IPS-NIHi7 (cell line): ENCODE measurements around the gene RBM11.
"Not testable (repeated sequence)": the region's sequence is repeated elsewhere in the genome, so short reads cannot be mapped to it uniquely, and the experiment has no call there.

Experiments used
- DNase-seq: peaks from one replicate; pipeline ENCODE4 v3.0.0; 2012; ENCODE audit warnings: mixed read lengths; ENCODE audit errors: extremely low spot score

RBM11 gene, protein sequence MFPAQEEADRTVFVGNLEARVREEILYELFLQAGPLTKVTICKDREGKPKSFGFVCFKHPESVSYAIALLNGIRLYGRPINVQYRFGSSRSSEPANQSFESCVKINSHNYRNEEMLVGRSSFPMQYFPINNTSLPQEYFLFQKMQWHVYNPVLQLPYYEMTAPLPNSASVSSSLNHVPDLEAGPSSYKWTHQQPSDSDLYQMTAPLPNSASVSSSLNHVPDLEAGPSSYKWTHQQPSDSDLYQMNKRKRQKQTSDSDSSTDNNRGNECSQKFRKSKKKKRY

DNA sequence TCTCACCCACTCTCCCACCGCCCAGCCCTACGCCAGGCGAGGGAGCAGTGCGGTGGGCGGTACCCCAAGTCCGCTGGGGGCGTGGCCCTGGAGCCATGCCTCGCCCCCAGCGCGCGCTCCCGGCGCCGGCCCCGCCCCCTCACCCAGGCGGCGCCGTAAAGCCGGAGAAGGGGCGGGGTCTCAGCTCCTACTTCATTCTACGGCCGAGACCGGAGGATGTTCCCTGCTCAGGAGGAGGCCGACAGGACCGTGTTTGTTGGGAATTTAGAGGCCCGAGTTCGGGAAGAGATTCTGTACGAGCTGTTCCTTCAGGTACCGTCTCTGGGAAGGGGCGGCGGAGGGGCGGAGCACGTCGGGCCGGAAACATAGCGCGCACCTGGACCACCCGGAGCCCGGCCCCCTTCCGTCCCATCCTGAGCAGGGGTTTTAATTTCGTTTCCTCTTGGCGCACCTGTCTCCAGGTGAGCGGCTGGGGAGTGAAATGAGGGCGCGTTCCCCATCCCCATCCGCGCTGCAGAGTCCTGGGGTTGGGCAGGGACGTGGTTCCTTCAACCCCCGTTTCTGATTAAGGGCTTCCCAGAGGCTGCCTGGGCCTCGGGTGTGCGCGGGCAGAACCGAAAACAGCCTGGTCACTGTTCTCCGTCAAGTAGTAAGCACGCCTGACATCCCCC is at the start of gene RBM11:
RBM11 (plus strand) TSS at position 187 of the 671 bp plus-strand sequence; CDS start at position 217, 30 bp downstream.
- DNase-seq = peak; percentile 92

DNA sequence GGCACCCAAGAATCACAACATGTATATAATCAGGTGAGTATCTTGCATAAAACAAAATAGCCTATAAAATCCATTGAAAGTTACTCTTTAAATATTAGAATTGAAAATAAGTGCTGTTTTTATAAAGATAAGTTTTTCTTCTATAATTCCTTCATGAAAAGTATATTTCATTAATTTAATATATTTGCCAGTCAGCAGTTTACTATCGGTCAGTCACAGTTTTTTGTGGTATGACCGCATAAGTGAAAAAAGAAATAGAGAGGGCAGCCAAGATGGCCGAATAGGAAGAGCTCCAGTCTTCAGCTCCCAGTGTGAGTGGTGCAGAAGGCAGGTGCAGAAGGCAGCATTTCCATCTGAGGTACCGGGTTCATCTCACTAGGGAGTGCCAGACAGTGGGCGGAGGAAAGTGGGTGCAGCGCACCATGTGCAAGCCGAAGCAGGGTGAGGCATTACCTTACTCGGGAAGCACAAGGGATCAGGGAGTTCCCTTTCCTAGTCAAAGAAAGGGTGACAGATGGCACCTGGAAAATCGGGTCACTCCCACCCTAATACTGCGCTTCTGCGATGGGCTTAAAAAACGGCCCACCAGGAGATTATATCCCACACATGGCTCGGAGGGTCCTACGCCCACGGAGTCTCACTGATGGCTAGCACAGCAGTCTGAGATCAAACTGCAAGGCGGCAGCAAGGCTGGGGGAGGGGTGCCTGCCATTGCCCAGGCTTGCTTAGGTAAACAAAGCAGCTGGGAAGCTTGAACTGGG is 49.3 kb upstream of the RBM11 start:
- DNase-seq = not testable (repeated sequence)

DNA sequence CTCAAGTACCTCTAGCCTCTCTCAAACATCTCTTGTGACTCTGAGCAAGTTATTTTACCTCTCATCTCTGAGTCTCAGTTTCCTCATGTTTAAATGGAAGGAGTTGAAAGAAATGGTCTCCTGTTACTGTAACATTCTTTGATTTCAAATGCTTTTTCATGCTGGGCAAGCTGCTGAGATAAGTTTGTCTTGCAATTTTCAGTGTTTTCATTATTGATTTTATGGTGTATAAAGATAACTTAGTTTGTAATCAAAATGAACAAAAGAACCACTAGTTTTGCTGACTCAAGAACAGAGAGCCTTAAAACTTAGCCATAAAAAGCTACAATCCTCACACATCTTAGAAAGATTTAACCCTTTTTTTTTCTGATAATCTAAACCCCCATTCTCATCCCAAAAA is 9.7 kb upstream of the RBM11 start:
- no peak for DNase-seq

DNA sequence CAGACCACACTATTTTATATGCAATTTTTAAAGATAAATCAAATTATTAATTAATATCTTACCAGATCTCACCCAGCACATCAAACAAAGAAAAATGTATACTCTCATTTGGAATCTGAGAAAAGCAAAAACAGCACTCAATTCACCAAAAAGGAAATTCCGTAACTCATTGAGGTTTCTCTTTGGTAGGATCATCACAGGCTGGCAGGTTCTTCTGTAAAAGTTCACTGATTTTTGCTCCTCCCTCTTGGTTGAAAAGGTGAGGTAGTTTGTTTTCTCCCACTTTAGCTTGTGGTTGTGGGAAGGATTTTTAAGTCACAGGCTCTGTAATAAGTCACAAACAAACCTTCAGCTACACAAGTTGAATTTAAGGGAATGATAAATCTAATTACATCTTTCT is 5.2 kb upstream of the RBM11 start, which contains the start of gene LIPI:
LIPI (minus strand) TSS at position 218 of the 400 bp plus-strand sequence; CDS start at position 108, 110 bp downstream.
- DNase-seq = no peak

DNA sequence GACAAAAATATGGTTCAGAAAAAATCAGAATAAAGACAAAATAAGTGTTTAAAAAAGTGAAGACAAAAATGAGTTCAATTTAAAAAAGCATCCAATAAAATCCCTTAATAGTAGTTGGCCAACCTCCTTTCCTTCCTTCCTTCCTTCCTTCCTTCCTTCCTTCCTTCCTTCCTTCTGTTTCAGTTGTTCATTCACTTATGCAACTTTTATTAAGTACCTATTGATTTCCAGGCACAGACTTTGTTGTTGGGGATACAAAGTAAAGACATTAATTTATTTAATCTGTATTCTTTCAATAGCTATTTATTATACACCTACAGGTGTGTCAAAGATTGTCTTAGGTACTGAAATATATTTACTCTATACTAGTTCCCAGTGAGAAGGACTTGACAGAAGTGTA is 2.8 kb upstream of the RBM11 start:
- DNase-seq = no peak

DNA sequence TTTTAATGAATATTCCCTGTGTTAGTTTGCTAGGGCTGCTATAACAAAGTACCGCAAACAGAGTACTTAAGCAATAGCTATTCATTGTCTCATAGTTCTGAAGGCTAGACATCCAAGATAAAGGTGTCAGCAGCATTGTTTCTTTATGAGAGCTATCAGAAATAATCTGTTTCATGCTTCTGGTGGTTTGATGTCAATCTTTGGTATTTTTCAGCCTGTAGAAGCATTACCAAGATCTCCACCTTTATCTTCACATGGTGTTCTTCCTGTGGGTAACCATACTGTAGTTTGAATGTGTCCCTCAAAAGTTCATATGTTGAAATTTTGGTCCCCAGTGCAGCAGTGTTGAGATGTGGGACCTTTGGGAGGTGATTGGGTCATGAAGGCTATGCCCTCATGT is 7.4 kb downstream of the RBM11 start:
- no peak for DNase-seq

DNA sequence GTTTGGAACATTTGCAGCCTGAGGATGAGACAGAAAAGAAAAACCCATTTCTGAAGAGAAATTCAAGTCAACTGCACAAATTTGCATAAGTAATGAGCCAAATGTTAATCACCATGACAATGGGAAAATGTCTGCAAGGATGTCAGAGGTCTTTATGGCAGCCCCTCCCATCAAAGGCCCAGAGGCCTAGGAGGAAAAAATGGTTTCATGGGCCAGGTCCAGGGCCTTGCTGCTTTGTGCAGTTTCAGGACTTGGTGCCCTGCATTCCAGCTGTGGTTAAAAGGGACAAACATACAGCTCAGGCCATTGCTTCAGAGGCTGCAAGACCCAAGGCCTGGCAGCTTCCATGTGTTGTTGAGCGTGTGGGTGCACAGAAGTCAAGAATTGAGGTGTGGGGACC is 13.4 kb downstream of the RBM11 start:
- no peak for DNase-seq

DNA sequence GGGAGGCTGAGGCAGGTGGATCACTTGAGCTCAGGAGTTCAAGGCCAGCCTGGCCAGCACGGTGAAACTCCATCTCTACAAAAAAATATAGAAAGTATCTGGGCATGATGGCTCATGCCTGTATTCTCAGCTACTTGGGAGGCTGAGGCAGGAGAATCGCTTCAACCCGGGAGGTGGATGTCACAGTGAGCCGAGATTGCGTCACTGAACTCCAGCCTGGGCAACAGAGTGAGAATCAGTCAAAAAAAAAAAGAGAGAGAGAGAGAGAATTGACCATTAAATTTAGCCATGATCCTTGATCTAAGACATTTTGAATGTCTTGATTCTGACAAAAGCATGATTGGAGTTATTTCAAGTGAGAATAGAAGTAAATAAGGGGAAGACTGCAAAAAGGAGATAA is 19.1 kb downstream of the RBM11 start:
- DNase-seq = no peak

DNA sequence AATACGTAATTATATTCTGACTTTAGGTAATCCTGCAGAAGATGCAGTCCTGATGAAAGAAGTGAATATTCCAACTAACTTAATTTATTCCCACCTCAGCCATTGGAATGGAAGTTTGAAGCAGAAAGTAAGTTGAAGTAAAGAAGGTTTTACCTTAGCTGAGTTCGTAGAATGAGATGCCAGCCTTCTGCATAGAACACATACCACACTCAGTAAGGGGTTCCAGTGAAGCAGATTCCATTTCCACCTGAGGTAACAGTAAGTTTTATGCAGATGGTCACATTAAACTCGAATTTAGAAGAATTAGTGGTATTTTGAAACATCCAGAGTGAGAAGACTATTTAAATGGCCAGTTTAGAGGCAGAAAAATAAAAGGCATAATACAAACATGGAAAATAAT is 20.2 kb downstream of the RBM11 start:
- DNase-seq = no peak

DNA sequence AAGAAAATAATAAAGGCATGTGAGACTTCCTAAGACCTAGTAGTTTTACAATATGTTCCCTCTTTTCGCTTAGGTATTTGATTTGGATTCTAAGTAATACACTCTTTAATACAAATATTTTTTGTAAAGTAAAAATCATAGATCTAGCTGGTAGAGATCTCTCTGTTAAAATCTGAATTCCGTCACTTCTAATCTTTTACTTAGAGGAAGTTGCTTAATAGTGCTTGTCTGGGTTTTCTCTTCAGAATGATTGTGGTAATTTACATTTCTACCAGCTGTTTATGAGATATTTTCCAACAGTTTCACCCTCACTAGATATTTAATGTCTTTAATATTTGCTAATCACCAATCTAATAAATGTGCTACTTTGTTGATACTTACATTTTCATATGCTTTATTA is 23.3 kb downstream of the RBM11 start:
- no peak for DNase-seq

DNA sequence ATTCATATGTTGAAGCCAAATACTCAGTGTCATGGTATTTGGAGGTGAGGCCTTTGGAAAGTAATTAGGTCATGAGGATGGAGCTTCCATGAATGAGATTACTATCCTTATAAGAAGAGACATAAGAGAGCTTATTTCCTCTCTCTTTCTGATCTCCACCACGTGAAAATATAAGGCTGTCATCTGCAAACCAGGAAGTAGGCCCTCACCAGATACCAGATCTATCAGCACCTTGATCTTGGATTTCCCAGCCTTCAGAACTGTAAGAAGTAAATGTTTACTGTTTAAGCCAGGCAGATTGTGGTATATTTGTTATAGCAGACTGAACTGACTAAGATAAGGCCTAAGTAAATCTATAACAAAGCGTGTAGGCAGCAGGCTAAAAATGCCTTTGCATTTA is 25.3 kb downstream of the RBM11 start:
- DNase-seq = no peak

DNA sequence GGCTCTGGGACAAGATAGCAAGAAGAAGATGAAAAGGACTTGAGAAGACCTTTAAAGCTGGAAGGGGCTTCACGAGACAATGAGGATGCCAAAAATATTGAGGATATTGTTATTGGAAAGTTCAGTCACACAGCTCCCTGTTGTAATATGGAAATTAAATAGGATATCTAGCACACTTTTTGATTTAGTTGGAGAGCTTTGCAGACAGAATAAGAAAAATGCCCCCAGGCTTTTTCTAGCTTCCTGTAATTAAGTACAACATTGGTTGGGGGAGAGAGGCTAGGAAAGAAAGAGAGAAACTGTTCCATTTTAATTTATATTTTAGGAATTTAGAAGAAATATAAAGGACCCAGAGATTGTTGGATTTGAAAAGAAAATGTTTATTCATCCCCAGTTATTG is 27.5 kb downstream of the RBM11 start:
- DNase-seq = no peak

DNA sequence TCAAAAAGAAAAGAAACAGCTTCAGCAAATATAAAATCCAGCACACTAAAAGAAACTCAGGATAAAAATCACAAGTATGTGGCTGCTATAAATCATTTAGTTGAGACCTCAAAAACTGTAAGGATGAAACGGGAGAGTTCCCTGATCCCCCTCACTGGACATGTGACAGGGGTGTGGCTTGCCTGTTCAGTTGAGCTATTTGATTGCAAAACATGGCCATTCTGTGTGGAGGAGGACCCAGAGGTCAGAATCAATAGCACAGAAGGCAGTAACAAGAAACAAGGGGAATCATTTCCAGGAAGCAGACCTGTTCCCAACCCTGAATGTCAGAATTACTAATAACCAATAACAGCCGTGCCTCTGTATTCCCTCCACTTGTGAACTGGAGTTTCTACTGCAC is 27.9 kb downstream of the RBM11 start:
- DNase-seq = peak; percentile 10

DNA sequence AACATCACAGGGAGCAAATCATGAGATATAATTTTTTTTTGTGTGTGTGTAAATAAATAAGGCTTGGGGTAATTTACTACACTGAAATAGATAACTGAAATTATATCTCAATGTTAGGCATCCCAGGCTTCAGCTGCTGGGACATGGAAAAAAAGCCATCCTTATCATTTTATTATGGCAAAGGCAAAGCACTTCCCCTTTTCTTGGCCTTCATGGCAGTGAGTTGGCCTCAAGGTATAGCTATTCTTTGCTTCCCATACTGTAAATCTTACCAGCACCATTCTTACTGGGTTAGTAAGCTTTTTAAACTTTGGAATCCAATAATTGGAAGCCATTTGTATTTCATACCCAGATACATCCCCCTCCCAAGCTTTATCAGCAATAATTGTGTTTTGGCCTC is 29.0 kb downstream of the RBM11 start:
- no peak for DNase-seq

DNA sequence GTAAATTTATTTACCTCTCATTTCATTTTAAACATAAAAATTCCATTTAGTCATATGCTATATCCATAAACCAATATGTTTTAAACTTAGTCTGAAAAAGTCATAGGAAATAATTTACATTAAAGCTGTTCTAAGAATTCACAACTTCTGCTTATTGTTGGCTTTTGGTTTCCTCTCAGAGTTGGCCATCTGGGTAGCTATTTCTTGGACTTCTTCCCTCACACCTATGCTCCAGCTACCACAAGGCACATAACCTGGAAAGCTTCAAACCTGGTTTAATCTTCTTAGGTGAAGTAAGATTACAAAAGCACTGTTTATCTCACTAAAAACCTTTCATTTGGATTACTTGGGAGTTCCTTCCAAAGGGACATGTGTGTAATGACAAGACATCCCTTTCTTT is 29.8 kb downstream of the RBM11 start:
- DNase-seq = no peak

DNA sequence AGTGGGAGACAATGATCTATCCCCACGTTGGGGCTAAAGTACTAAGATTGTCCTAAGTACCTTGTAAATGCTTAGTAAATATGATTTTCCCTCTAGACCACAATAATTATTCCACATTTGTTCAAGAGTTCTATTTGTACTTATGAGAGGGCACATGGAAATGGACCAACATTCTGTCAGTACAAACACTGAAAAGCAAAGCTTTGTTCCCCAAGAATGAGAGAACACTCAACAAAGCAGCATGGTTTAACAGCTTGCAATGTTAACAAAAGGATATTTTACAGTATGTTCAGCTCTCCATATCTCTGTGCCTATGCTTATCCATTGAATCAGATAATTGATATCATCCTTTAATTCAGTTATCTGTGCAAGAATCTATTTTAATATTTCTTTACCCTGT is 35.4 kb downstream of the RBM11 start:
- no peak for DNase-seq

DNA sequence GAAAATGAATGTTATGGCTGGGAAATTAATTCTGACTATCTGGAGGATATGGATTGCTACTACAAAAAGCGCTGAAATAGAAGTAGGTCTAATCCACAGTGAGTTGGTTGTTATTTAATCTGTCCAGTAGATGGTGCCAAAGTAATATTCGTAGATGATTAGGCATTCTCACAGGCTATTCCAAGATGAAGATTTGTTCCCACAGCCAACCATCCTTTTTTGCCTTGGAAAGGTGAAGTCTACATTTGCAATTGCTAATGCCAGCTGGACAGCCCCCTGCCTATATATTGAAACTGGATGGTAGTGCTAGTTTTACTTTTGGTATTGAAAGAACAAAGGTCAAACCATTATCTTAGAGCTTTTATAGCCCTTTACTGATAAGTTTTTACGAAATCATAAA is 43.8 kb downstream of the RBM11 start:
- peak; percentile 56 for DNase-seq

DNA sequence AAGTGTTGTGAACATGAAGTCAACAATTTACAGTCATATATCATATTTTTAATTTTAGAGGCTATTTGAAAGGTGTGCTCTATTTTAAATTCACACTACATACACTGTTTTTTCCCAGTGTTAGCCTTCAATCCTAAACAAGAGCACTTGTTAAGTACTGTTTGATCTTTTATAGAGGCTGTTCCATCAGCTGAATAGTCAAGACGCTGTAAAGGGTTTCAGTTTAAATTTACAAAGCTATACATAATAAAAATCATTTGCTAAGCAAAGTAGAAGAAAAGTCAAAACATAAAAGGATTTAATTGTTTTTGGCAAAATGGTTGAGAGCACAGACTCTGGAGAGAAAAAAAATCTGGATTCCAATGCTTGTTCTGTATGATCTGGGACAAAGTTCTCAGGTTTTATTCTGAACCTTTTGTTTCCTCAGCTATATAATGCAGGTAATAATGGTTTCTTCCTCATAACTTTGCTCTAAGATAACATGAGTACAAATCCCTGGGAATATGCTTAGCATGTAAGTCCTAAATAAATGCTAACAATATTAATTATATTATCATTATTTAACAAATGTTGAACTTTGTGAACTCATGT is 44.3 kb downstream of the RBM11 start:
- no peak for DNase-seq

DNA sequence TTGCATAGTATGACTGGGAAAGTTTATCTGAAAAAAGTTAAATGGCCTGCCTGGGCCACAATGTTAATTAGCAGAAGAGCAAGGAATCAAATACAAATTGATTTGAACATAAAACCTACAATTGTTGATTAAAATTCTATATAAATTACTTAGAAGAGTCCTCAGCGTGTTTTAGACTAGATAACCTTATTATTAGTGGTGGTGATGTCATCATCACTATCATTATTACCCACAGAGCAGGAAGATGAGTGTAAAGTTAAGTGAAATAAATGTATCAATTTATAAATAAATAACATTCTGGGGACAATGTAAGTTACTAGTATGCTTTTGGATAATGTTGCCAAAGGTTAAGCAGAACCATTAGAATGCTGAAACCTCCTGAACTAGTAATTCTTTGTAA is 46.1 kb downstream of the RBM11 start:
- no peak for DNase-seq

DNA sequence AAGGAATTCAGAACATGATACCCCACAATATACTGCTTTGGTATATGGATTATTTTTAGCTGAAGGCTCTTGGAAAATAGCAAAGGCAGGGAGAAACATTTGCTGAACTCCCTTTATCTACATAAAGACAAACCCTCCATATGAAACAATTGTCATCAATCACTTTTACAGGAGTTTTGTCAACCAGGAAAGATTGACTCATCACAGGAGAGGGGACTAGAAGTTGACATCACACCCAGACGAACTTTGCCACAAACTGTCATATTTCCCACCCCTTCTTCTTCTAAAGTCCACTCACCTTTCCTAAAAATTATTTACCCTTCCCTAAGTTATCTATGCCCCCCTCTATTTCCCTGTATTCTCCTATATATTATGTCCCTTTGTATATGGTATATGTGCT is 47.9 kb downstream of the RBM11 start:
- DNase-seq = no peak

DNA sequence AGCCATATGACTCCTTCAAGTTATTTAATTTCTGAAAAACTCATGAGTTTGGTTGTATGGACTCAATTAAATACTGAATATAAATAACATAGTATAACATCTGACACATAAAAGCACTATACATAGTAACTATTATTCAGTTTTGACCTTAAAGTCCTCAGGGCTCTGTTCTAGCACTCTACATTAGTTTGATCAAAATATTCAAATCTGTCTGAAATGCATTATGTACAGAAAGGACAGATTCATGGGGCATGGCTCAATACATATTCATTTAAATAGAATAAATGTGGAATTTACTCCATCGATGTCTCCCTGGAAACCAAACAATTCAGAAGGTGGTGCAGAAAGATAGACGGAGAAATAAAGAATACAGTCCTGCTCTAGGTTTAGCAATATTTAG is 49.1 kb downstream of the RBM11 start:
- DNase-seq = no peak

DNA sequence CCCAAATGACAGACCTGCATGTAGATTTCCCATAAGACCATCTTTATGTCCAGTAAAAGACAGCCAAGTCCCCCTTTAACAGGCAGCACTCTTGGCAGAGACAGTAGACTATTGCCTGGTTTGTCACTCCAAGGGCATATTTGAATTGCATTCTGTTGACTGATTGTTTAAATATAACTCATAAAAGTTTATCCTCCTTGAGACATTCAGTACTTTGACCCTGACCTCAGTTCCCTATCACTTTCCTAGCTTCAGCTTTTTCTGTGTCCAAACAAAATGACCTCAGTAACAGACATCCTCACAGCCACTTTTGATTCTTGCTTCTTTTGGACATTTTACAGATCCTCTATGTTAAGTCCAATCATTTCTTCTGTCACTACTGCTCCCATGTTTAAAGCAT is 51.1 kb downstream of the RBM11 start:
- DNase-seq = no peak
